Activated naive CD4-positive, alpha-beta T cell treated with anti-CD3 and anti-CD28 coated beads, Interleukin-2, amount 10 ng/mL, durations not matched to agents 7 days and 5 days (primary cell): ENCODE results near the gene TOM1L1.
A peak's percentile ranks its signal among the peaks of the same experiment; 100 is the strongest.

ENCODE experiments used
- CTCF ChIA-PET: fragments of 350-600 bp; sonication (Branson Sonifier 250); formaldehyde crosslinking; loops from one replicate; lab custom pipeline; 2021; ENCODE audit warnings: antibody characterized with exemption; lab: Charles Lee
- DNase-seq: peaks from one replicate; pipeline ENCODE4 v3.0.0-alpha.2; 2020
- H3K27ac Mint-ChIP-seq: one replicate; pipeline ENCODE4 v1.8.0; 2021; ENCODE audit warnings: mild to moderate bottlenecking, moderate library complexity, mixed read lengths
- H3K27me3 Mint-ChIP-seq: one replicate; pipeline ENCODE4 v1.8.0; 2021; ENCODE audit warnings: mild to moderate bottlenecking, mixed read lengths
- H3K36me3 Mint-ChIP-seq: one replicate; pipeline ENCODE4 v1.8.0; 2021; ENCODE audit warnings: mixed read lengths
- H3K4me1 Mint-ChIP-seq: one replicate; pipeline ENCODE4 v1.8.0; 2021; ENCODE audit warnings: mixed read lengths
- H3K4me3 Mint-ChIP-seq: one replicate; pipeline ENCODE4 v1.8.0; 2021; ENCODE audit warnings: mild to moderate bottlenecking, moderate library complexity, mixed read lengths
- H3K9me3 Mint-ChIP-seq: one replicate; pipeline ENCODE4 v1.8.0; 2021; ENCODE audit warnings: mixed read lengths

Gene TOM1L1

DNA sequence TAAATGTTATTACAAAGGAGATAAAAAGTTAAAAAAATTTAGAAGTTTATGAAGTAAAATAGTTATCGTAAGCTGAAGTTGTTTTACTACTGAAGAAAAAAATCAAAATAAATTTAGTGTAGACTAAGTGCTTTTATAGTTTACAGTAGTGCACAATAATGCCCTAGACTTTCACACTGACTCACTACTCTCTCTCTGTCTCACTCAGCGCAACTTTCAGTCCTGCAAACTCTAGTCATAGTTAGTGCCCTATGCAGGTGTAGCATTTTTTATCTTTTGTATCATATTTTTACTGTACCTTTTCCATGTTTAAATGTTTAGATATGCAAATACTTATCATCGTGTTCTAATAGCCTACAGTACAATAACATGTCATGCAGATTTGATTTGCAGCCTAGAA lies 17.7 kb upstream of the TOM1L1 start:
- CTCF ChIA-PET, result no interaction called here
- no peak for DNase-seq
- Mint-ChIP-seq H3K9me3 (no peaks in the 10 kb centered on the region), H3K27ac (no peak overlapping the region), H3K36me3 (no peaks in the 10 kb centered on the region), H3K27me3 (no peaks in the 10 kb centered on the region), H3K4me1 (no peaks in the 10 kb centered on the region), H3K4me3 (no peak overlapping the region)

DNA sequence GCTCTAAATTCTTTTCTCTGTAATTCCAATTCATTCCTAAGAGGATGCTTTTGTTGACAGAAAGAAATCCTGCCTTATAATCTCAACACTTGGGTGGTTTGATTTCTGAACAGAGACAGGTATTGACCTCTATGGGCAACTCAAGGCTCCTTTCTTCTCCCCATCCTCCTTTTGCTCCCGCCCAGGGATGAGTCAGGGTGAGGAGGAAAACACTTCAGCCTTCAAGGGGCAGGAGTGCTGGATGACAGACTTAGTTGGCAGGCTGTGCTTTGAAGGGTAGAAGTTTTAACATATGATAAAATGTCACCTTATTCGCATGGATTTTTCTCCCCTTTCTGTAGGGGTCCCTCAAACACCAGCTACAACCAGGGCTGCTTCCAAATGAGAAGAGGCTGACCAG lies 16.7 kb upstream of the TOM1L1 start:
- CTCF ChIA-PET, result no interaction called here
- H3K4me1 Mint-ChIP-seq, result no peaks in the 10 kb centered on the region
- no peak for DNase-seq
- H3K27me3 Mint-ChIP-seq, result no peaks in the 10 kb centered on the region
- no peak overlapping the region for H3K27ac Mint-ChIP-seq
- no peaks in the 10 kb centered on the region for H3K9me3 Mint-ChIP-seq
- no peak overlapping the region for H3K4me3 Mint-ChIP-seq
- H3K36me3 Mint-ChIP-seq, result no peaks in the 10 kb centered on the region

DNA sequence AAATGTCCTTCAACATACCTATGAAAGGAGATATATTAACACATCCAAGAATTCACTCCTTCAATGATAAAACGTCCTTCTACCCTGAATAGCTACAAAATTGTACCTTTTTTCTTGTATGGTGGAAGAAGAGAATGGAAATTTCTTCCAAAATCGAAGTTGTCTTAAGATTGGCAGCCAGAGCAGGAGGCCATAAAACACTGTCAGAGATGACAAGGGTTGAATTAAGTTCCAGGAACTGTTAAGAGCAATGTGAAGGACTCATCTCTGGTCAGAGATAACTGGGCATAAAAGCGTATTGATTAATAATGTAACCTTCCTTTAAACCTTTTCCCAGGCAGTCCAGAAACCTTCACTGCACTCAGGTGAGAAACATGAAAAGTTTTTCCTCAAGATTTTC lies 12.9 kb upstream of the TOM1L1 start:
- no peaks in the 10 kb centered on the region for H3K36me3 Mint-ChIP-seq
- H3K27me3 Mint-ChIP-seq, result no peaks in the 10 kb centered on the region
- no peaks in the 10 kb centered on the region for H3K4me1 Mint-ChIP-seq
- no peak overlapping the region for H3K4me3 Mint-ChIP-seq
- no peak overlapping the region for H3K27ac Mint-ChIP-seq
- CTCF ChIA-PET, result no interaction called here
- H3K9me3 Mint-ChIP-seq, result no peaks in the 10 kb centered on the region
- no peak for DNase-seq

DNA sequence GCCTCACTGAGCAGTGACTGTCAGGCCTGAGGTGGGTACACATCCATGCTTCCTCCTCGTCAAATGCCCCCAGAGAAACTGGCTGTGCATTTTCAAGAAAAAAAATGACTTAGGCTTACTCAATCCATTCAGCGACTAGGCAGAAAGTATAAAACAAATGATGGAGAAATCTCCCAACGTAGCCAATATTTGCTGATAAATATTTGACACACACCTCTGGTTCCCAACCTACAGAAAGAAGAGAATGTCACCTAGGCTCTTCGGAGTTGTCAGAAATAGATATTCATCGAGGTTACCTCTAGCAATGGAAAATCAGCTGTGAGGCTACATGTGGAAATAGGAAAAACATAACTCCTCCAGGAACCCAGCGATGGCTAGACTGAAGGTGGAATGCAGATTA lies 12.4 kb upstream of the TOM1L1 start:
- Mint-ChIP-seq H3K36me3 (no peaks in the 10 kb centered on the region), H3K9me3 (no peaks in the 10 kb centered on the region), H3K27me3 (no peaks in the 10 kb centered on the region), H3K27ac (no peak overlapping the region), H3K4me1 (no peaks in the 10 kb centered on the region), H3K4me3 (no peak overlapping the region)
- CTCF ChIA-PET, result no interaction called here
- DNase-seq, result no peak

DNA sequence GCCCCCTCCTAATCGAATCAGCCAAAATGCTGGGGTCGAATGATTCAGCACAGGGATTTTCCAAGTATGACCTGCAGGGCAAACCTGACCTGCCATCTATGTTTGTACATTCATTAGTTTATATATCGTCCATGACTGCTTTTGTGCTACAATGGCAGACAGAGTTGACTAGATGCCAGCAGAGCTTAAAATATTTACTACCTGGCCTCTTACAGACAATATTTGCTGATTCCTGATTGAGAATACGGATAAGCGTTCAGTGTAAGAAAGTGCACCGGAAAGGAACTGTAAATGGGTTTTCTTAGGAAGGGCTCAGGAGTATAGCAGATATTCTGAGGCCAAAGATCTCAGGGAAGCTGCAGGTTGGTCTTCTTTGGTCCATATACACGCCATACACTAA lies 11.7 kb upstream of the TOM1L1 start:
- DNase-seq, result no peak
- H3K9me3 Mint-ChIP-seq, result no peaks in the 10 kb centered on the region
- no peak overlapping the region for H3K4me3 Mint-ChIP-seq
- H3K4me1 Mint-ChIP-seq, result no peaks in the 10 kb centered on the region
- no peaks in the 10 kb centered on the region for H3K27me3 Mint-ChIP-seq
- H3K27ac Mint-ChIP-seq, result no peak overlapping the region
- no peaks in the 10 kb centered on the region for H3K36me3 Mint-ChIP-seq
- CTCF ChIA-PET, result no interaction called here

DNA sequence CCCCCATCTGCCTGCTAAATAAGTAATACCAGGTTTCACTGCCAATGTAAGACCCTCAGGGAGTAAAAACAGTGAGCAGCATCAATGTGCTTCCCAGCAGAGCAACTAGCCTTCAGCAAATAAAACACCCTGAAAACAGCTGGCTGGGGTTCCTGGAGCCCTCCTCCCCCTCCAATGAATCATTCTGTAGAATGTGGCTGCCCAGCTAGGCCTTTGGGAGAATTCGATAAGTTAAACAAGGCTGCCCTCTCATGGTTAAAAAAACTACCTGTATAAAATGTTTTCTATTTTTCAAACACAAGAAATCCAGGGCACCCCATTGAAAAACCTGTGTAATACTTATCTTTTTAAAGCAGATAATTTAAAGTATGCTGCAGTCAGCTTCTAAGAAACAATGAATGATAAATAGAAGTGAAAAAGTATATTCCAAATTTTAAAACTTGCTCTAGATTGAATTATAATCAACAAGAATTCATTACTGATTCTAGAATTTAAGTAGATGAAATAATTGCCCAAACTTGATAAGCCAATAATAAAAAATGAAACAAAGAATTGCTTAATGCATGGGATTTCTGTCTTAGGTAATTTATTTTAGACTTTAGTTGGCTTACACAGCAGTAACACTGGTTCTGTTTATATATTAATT lies 9.4 kb upstream of the TOM1L1 start:
- Mint-ChIP-seq H3K9me3 (no peaks in the 10 kb centered on the region), H3K36me3 (no peaks in the 10 kb centered on the region), H3K27me3 (peaks cover 4% of the 10 kb centered on the region), H3K27ac (no peak overlapping the region), H3K4me1 (no peaks in the 10 kb centered on the region), H3K4me3 (no peak overlapping the region)
- CTCF ChIA-PET, result interaction anchor here (0.7 kb wide), 1 partner anchor 25 kb away, joined by 3 read pairs; no protein-coding TSS in a partner anchor
- no peak for DNase-seq

DNA sequence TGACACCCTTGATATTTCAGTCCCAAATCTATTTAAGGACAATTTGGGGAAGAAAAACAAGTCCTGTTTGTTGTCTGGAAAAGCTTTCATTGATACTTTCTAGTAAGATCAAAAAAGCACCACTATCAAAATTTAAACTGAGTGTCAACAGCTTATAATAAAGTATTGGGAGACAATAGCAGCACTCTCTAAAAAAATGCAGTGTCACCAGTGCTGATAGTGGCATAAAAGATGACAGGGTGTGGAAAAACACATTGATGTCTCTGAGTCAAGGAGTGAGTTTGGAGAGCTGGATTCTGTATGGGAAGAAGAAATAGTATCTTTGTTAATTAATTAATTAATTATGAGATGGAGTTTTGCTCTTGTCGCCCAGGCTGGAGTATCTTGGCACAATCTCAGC lies 8.3 kb upstream of the TOM1L1 start:
- CTCF ChIA-PET, result no interaction called here
- Mint-ChIP-seq H3K4me1 (no peaks in the 10 kb centered on the region), H3K4me3 (no peak overlapping the region), H3K36me3 (no peaks in the 10 kb centered on the region), H3K27me3 (peaks cover 10% of the 10 kb centered on the region), H3K9me3 (no peaks in the 10 kb centered on the region), H3K27ac (no peak overlapping the region)
- no peak for DNase-seq

DNA sequence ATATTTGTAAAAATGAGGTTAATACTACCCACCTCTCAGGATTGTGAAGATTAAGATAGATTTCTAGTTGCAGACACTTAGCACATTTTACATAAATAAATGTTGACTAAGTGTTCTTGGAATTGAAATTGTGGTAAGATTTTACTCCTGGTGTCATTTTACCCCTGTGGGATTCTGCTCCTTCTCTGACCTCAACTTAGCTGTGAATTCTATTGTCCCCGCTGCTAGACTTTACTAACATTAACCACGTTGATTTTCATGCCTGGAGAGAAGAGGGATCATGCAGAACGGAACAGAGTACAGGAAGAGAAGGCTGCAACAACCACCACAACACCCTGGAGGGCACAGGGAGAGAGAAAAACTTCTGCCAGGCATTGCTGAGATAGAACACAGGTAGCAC lies 2.1 kb upstream of the TOM1L1 start:
- no peak overlapping the region for H3K27ac Mint-ChIP-seq
- H3K9me3 Mint-ChIP-seq, result no peaks in the 10 kb centered on the region
- peaks cover 10% of the 10 kb centered on the region for H3K4me1 Mint-ChIP-seq
- no peaks in the 10 kb centered on the region for H3K36me3 Mint-ChIP-seq
- no peak for DNase-seq
- no peak overlapping the region for H3K4me3 Mint-ChIP-seq
- CTCF ChIA-PET, result no interaction called here
- H3K27me3 Mint-ChIP-seq, result peaks cover 44% of the 10 kb centered on the region

DNA sequence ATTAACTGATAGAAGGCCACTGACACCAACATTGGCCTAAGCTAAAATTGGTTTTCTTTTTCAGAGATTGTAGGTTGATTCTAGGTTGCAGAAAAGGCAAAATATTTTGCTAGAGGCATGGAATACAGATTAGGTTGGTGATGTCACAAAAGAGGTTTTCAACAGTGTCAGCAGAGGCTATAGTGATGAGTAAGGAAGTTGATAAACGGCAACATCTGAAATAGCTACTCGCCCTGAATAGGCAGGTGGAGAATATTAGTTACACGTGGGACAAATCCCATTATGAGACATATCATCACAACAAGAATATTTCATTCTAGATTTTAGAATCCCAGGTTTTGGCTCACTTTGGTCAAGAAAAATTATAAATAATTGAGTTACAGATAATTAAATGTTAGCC lies 1.5 kb upstream of the TOM1L1 start:
- H3K27me3 Mint-ChIP-seq, result peaks cover 44% of the 10 kb centered on the region
- no peak overlapping the region for H3K27ac Mint-ChIP-seq
- CTCF ChIA-PET, result no interaction called here
- no peak overlapping the region for H3K4me3 Mint-ChIP-seq
- no peak for DNase-seq
- H3K9me3 Mint-ChIP-seq, result no peaks in the 10 kb centered on the region
- peaks cover 10% of the 10 kb centered on the region for H3K4me1 Mint-ChIP-seq
- no peaks in the 10 kb centered on the region for H3K36me3 Mint-ChIP-seq

DNA sequence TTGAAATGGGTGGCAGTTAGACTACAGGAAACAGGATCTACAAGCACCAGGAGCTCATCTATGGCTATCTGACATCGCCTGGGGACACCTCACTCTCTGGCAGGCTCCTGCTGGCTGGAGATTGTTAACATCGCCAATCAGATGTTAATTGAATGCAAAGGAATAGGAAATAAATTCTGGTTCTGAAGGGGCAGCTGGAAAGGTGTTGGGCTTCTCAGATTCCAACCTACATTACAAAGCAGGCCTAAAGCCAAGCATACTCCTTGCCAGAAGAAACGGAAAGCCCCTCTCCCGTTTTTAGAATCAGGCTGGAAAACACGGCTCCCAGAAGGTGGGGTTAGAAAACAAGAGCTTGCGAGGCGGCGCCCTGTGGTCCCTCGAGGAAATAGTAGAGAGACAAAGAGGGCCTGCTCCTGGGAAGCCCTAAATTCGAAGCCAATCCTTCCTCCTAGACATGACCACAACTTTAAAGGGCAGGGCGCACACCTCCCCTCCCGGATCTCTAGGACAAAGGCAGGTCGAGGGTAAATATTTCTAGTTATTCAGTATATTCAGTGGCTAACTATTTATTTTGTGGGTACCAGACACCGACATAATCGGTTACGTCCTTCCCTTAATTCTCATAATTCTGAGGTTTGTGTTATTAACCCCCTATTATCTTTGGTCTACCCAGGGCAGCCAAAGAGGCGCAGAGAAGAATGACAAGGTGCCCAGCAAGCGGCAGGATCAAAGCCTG lies 763 bp upstream of the TOM1L1 start:
- H3K4me3 Mint-ChIP-seq, result peak overlapping the region; percentile 10
- CTCF ChIA-PET, result no interaction called here
- no peak for DNase-seq
- H3K9me3 Mint-ChIP-seq, result no peaks in the 10 kb centered on the region
- no peak overlapping the region for H3K27ac Mint-ChIP-seq
- no peaks in the 10 kb centered on the region for H3K36me3 Mint-ChIP-seq
- H3K27me3 Mint-ChIP-seq, result peaks cover 44% of the 10 kb centered on the region
- H3K4me1 Mint-ChIP-seq, result peaks cover 10% of the 10 kb centered on the region

DNA sequence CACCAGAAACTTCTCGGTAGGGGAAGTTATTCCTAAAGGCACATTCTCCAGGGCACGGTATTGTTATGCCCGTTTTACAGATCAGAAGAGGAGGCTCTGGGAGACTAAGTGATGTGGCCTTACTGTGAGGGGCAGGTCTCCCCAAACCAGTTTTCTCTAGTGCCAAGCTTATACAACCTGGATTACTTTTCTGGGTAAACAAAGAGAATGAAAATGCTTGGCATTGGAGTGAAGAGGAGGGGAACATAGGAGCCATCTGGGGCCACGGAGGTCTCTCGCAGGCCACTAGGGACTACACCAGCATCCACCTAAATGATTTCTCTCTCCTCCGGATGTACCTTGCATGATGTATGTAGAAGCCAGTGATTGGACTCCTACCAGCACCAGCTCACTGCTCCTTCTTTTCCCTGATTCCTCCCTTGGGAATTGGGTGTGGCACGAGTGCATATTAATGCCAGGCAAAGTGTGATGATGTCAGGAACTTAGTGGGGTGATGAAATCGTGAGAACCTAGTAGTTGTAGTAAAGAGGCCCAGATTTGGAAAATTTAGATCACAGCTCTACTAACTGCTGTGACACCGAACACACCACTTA lies 674 bp downstream of the TOM1L1 start:
- no peak overlapping the region for H3K4me3 Mint-ChIP-seq
- H3K4me1 Mint-ChIP-seq, result peaks cover 10% of the 10 kb centered on the region
- DNase-seq, result no peak
- peaks cover 40% of the 10 kb centered on the region for H3K27me3 Mint-ChIP-seq
- no peaks in the 10 kb centered on the region for H3K36me3 Mint-ChIP-seq
- CTCF ChIA-PET, result no interaction called here
- H3K9me3 Mint-ChIP-seq, result no peaks in the 10 kb centered on the region
- H3K27ac Mint-ChIP-seq, result no peak overlapping the region

DNA sequence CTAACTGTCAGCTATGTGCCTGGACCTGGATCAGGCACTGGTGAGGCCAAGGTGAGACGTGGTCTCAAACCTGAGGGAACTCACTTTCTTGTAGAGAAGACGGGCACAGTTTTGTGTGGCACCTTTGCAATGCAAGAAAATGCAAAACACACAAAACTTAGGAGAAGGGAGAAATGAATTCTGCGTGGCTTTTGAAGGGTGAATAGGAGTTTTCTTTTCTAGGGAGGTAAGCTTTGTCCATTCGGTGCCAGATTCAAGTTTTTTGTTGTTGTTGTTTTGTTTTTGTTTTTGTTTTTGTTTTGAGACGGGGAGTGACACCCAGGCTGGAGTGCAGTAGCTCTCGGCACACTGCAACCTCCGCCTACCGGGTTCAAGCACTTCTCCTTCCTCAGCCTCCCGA lies 1.4 kb downstream of the TOM1L1 start:
- DNase-seq, result no peak
- no peaks in the 10 kb centered on the region for H3K9me3 Mint-ChIP-seq
- H3K27me3 Mint-ChIP-seq, result peaks cover 35% of the 10 kb centered on the region
- no peaks in the 10 kb centered on the region for H3K36me3 Mint-ChIP-seq
- no peak overlapping the region for H3K27ac Mint-ChIP-seq
- no peak overlapping the region for H3K4me3 Mint-ChIP-seq
- peaks cover 10% of the 10 kb centered on the region for H3K4me1 Mint-ChIP-seq
- CTCF ChIA-PET, result no interaction called here

DNA sequence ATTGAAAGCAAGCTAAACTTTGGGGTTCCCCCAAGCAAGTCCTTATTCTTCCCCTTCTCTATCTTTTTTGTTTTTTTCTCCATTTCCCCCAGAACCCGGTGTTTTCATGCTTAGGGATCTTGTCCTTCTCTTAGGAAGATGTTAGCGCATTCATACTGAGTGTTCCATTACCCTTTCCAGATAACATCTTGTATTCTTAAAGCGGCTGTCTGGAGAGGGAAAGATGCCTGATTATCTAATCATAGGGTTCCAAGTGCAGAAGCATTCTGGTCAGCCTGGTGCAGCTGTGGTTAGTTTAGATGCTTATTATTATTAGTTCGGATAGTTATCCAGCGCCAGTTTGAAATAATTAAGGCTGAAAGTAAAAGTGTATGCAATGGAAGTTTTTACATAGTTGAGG lies 2.0 kb downstream of the TOM1L1 start:
- CTCF ChIA-PET, result no interaction called here
- H3K4me1 Mint-ChIP-seq, result peaks cover 10% of the 10 kb centered on the region
- no peaks in the 10 kb centered on the region for H3K9me3 Mint-ChIP-seq
- H3K27ac Mint-ChIP-seq, result no peak overlapping the region
- no peak for DNase-seq
- no peak overlapping the region for H3K4me3 Mint-ChIP-seq
- H3K36me3 Mint-ChIP-seq, result no peaks in the 10 kb centered on the region
- H3K27me3 Mint-ChIP-seq, result peaks cover 34% of the 10 kb centered on the region

DNA sequence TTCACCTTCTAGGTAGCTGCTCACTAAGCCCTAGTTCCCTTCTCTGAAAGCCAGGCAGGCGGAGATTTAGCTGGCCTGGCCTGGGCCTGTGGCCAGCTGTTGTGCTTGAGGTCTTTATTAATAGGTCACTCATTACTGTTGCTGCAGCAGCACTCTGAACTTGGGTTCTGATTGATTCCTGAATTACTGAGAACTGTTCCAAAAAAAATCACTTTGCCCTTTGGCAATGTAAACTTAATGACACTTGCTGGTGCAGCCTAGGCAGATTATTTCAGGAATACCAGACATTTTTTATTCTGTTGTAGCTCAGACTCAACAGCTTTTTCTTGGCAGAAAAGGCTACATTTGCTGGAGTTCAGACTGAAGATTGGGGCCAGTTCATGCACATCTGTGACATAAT lies 2.7 kb downstream of the TOM1L1 start:
- Mint-ChIP-seq H3K27me3 (peaks cover 34% of the 10 kb centered on the region), H3K36me3 (no peaks in the 10 kb centered on the region), H3K27ac (no peak overlapping the region), H3K4me3 (no peak overlapping the region), H3K9me3 (no peaks in the 10 kb centered on the region), H3K4me1 (peaks cover 10% of the 10 kb centered on the region)
- CTCF ChIA-PET, result no interaction called here
- DNase-seq, result no peak

DNA sequence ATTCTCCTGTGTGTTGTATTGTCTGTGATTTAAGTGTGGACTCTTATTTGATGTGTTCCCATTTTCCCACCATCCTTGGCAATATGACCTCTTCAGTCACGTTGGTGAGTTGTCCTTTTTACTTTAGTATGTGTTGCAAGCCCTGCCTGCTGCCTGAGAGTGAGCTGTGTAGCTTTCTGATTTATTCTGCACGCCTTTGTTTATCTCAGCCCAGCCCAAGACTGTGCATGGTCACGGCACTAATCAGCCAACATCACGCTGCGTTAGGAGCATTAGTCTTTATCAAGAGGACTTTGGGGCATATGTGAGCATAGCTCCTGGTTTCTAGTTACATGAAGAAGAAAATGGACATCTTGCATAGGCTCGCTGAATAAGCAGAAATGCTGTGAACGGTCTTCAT lies 6.0 kb downstream of the TOM1L1 start:
- CTCF ChIA-PET, result interaction anchor here (0.6 kb wide), 1 partner anchor 612 kb away, joined by 6 read pairs; no protein-coding TSS in a partner anchor
- no peak for DNase-seq
- no peak overlapping the region for H3K27ac Mint-ChIP-seq

More for the DNA sequence above, 6.0 kb downstream of the TOM1L1 start:
- H3K9me3 Mint-ChIP-seq, result no peaks in the 10 kb centered on the region
- no peaks in the 10 kb centered on the region for H3K36me3 Mint-ChIP-seq
- H3K4me3 Mint-ChIP-seq, result no peak overlapping the region
- peaks cover 4% of the 10 kb centered on the region for H3K27me3 Mint-ChIP-seq
- no peaks in the 10 kb centered on the region for H3K4me1 Mint-ChIP-seq
